GM12875 (cell line): ENCODE results near the gene MBD3L5.

ENCODE experiments used
- H3K4me3 ChIP-seq: one replicate; pipeline ENCODE4 v1.5.1; 2011; ENCODE audit warnings: low read depth, low read length, control low read depth
- TF ChIP-seq, protein P1 (sequence below): IDR thresholded peaks from 2 replicates; pipeline ENCODE4 v1.5.1; 2011; ENCODE audit warnings: low read depth, mild to moderate bottlenecking, control low read depth, inconsistent platforms, low read length, moderate library complexity, borderline replicate concordance; ENCODE audit not compliant: insufficient read depth

Gene MBD3L5

DNA sequence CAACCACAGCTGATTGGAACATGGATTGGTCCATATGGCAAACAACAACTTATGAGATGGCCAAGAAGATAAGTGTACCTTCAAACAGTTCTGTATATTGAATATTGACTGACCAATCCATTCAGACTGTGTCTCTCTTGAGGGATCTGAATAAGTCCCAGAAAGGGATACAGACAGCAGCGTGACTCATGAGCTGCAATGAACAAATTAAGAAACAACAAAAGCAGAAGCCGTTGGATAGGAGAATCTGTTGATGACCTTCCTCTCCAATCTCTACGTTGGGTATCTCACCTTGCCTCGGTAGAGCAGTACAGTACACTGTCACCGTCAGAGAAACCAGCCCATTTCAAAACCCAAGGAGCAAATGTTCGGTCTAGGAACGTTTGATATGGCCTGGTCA is 30.4 kb upstream of the MBD3L5 start:
- TF ChIP-seq, protein P1, sequence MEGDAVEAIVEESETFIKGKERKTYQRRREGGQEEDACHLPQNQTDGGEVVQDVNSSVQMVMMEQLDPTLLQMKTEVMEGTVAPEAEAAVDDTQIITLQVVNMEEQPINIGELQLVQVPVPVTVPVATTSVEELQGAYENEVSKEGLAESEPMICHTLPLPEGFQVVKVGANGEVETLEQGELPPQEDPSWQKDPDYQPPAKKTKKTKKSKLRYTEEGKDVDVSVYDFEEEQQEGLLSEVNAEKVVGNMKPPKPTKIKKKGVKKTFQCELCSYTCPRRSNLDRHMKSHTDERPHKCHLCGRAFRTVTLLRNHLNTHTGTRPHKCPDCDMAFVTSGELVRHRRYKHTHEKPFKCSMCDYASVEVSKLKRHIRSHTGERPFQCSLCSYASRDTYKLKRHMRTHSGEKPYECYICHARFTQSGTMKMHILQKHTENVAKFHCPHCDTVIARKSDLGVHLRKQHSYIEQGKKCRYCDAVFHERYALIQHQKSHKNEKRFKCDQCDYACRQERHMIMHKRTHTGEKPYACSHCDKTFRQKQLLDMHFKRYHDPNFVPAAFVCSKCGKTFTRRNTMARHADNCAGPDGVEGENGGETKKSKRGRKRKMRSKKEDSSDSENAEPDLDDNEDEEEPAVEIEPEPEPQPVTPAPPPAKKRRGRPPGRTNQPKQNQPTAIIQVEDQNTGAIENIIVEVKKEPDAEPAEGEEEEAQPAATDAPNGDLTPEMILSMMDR, result no peak
- H3K4me3 ChIP-seq, result no peak overlapping the region

DNA sequence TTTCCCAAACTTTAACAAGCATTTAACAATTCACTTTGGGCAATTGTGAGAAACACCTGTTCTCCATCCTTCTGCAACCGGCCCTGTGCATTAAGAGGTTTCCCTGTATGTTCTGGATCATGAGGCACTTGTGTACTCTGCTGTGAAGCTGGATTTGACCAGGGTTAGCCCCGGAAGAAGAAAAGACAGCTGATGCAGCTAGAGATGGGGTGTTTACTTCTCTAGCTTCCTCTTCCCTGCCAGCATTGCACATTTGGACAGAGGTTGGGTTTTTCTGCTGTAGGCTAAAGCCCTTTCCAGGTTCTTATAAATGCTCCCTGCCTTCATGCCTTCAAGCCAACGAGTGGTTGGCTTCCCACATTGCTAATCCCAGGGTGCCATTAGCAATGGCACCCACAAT is 30.0 kb upstream of the MBD3L5 start:
- H3K4me3 ChIP-seq, result no peak overlapping the region
- TF ChIP-seq, protein P1, result no peak

DNA sequence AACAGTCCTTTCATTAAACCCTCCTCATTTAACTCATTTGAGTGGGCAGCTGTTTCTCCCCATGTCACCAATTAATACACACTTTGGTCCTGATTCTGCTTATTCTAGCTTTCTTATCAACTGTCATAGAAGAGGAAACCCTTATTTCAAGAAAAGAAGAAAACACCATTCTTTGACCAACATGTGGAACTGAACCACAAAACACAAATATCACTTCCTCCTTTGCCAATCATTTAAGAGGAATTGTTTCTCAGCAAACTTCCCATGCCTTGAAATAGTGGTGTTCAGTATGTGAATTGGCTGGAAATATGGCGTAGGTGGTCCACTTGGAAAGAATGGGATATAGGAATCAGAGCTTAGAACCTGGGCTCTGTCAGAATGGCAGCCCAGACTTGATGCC is 29.6 kb upstream of the MBD3L5 start:
- TF ChIP-seq, protein P1, result no peak
- no peak overlapping the region for H3K4me3 ChIP-seq

DNA sequence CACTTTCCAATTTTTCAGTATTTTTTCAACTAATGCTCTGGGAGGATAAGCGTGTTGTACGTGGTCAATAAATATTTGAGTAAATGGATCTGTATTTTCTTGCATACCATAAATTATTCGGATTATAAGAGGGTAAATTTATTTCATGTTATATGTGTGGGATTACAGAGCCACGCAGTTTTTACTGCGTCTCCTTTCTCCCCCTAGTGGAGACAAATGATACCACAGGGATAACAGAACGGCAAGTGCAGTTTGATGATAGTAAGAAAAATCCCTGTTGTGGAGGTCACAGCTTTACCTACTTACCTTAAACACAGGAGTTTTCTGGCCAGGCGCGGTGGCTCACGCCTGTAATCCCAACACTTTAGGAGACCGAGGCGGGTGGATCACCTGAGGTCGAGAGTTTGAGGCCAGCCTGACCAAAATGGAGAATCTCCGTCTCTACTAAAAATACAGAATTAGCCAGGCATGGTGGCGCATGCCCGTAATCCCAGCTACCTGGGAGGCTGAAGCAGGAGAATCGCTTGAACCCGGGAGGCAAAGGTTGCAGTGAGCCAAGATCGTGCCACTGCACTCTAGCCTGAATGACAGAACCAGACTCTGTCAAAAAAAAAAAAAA is 26.0 kb upstream of the MBD3L5 start:
- TF ChIP-seq, protein P1, result no peak
- no peak overlapping the region for H3K4me3 ChIP-seq

DNA sequence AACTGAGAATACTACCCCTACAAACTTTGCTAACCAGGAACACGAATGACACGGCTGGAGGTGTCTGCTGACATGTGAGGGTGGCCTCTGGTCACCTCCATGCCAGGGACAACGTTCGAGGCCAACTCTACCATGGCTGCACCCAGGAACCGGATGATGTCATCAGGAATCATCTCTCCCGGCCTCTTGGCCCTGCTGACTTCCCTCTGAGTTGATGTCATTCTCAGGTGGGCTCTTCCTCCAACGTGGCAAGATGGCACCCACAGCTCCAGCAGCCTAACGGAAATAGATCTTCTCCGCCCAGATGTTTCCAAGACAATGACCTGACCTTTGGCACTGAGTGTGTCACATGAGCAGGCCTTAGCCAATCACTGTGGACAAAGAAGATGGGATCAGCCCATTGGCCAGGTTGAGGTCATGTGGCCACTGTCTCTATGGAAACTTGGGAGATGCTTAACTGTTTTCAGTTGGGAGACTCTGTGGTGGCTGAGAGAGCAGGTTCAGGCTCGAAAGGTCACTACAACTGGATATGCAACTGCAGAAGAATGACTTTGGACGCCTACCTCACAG is 24.2 kb upstream of the MBD3L5 start:
- TF ChIP-seq, protein P1, result no peak
- no peak overlapping the region for H3K4me3 ChIP-seq

DNA sequence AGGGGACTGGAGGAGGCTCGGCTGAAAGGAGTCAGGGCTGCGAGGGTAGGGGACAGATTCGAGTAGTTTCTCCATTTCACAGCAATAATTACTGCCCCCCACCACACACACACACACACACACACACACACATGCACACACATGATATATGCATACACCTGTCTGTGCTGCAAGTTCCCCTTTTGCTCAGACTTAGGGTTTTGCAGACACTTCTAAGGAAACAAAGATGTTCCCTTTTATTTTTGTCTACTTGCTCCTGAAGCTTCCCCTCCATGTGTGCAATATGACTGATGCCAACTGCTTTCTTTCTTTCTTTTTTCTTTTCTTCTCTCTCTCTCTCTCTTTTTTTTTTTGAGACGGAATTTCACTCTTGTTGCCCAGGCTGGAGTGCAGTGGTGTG is 22.5 kb upstream of the MBD3L5 start:
- H3K4me3 ChIP-seq, result no peak overlapping the region
- TF ChIP-seq, protein P1, result no peak
